ENCODE measurements around the gene MCF2L.
A peak's percentile ranks its signal among the peaks of the same experiment; 100 is the strongest.
"Not testable (repeated sequence)": the region's sequence is repeated elsewhere in the genome, so short reads cannot be mapped to it uniquely, and the experiment has no call there.

MCF2L gene, protein sequence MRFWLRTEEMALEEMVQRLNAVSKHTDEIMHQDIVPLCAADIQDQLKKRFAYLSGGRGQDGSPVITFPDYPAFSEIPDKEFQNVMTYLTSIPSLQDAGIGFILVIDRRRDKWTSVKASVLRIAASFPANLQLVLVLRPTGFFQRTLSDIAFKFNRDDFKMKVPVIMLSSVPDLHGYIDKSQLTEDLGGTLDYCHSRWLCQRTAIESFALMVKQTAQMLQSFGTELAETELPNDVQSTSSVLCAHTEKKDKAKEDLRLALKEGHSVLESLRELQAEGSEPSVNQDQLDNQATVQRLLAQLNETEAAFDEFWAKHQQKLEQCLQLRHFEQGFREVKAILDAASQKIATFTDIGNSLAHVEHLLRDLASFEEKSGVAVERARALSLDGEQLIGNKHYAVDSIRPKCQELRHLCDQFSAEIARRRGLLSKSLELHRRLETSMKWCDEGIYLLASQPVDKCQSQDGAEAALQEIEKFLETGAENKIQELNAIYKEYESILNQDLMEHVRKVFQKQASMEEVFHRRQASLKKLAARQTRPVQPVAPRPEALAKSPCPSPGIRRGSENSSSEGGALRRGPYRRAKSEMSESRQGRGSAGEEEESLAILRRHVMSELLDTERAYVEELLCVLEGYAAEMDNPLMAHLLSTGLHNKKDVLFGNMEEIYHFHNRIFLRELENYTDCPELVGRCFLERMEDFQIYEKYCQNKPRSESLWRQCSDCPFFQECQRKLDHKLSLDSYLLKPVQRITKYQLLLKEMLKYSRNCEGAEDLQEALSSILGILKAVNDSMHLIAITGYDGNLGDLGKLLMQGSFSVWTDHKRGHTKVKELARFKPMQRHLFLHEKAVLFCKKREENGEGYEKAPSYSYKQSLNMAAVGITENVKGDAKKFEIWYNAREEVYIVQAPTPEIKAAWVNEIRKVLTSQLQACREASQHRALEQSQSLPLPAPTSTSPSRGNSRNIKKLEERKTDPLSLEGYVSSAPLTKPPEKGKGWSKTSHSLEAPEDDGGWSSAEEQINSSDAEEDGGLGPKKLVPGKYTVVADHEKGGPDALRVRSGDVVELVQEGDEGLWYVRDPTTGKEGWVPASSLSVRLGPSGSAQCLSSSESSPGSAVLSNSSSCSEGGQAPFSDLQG

DNA sequence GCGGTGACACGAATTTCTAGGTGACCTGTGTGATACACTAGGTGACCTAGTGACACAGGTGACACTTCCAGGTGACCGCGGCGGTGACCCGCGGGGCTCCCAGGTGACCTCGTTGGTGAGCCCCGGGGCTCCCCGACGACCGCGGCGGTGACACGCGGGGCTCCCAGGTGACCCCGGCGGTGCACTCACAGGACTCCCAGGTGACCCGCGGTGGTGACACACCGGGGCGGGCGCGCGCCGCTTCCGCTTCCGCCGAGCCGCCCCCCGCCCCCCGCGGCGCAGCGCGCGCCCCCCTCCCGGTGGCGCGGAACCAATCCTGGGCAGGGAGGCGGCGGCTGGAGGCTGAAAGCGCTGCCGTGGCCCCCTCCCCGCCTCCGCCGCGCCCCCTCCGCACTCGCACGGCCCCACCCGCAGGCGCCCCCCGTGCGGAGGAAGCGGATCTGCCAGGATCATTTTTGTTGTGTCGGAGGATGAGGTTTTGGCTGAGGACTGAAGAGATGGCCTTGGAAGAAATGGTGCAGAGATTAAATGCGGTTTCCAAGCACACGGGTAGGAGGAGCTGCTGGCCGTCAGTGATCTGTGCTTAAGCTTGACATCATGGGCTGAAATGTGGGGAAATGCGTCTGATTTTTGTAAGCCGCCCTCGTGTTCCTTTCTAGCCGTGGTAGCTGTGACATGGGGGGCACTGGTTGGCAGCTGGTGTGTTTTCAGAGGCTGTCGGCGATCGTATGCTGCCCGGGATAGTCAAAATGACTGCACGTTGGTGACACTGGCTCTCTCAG, at the start of gene MCF2L:
MCF2L (plus strand) TSS at position 305 of the 782 bp plus-strand sequence; CDS start at position 471, 166 bp downstream.
- peak; percentile 59 to 60 for DNase-seq

DNA sequence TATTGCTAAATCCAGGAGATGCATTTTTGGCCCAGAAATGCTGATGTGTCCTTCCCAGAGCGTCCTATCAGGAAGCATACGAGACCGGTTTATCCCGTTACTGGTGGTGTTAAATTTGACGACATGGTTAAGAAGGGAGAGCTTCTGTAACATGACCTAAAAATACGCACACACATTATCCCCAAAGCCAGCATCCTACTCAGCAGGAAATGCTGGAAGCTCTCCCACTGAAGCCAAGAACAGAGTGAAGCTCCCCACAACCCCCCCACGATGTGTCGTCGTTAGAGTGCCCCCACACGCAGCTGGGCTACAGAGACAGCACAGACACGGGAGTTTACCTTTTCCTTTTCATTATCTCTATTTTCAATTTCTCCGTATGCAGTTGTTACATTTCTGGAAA, 45.1 kb upstream of the MCF2L start:
- no peak for DNase-seq

DNA sequence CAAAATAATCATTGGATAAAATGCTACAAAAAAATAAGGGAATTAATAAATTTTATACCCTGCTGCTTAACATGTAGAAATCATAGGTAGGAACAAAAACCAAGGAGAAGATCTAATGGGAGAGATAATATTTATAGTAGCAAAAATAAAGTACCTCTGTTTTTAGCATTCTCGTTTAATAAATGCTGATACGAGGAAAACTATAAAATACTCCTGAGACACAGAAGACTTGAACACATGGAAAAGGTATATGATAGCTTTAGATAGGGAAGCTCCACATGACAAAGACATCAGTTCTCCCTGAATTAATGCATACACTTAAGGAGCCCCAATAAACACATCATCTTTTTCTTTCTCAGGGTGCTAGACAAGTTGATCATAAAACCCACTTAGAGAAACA, 44.6 kb upstream of the MCF2L start:
- no peak for DNase-seq

DNA sequence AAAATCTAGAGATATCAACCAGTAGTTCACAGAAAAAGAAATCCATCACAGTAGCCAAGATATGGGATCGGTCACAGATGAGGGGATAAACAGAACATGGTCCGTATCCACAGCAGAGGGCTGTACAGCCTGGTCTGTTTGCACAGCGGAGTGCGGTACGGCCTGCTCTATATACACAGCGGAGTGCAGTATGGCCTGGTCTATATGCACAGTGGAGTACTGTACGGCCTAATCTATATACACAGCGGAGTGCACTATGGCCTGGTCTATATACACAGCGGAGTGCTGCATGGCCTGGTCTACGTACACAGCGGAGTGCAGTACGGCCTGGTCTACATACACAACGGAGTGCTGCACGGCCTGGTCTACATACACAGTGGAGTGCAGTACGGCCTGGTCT, 43.0 kb upstream of the MCF2L start:
- no peak for DNase-seq

DNA sequence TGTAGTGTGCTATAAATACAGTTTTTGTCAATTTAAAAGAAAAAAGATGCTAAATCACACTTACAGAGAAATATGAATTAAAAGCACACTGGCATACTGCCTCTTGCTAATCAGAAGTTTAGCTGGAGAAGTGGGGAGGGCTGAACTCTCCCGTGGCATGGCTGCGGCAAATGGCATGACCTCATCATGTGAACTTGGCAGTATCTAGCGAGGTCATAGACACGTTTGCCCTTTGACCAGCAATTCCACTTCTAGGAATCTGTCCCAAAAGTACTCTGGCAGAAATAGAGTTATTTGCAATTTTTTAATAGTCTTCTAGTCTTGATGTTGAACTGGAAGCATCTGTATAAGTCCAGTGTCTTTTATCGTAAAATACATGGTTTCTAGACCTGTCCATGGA, 42.0 kb upstream of the MCF2L start:
- no peak for DNase-seq

DNA sequence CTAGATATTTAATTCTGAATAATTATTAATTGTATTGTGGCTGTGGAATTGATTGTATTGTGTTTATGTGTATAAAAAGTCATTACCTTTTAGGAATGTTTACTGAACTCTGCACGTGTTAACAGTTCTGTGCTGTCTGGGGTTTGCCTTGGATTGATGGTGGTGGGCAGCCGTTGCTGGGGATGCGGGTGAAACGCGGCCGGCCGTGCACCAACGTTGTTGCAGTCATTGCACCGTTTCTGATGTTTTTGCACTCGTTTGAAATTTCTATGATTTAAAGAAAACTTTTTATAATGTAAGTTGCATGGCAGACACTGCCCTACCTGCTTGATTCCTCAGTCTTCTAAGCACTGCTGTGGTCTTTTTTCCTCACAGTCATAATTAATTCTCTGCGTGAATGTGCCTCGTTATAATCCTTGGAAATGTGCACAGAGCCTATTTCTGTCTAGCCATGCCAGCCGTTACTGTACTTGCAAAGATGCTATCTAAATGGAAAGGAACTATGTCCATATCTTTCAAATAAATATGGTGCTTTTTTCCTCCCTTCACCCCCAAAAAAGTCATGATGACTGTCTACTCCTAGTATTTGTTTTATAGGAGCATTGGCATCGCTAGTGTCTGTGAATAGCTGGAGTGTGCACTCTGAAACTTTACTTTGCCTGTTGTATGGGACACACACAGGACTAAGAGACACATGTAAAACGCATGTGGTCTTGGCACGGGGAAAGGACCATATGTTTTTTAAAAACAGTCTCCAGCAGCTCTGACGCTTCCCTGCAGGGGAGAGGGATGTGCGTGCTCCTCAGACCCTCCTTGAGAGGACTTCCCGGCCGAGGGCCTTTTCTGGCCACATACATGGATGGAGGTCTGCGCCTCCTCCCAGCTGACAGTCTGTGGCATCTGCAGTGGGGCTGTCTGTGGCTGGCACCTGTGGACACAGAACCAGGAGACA, 40.7 kb upstream of the MCF2L start:
- DNase-seq = no peak

DNA sequence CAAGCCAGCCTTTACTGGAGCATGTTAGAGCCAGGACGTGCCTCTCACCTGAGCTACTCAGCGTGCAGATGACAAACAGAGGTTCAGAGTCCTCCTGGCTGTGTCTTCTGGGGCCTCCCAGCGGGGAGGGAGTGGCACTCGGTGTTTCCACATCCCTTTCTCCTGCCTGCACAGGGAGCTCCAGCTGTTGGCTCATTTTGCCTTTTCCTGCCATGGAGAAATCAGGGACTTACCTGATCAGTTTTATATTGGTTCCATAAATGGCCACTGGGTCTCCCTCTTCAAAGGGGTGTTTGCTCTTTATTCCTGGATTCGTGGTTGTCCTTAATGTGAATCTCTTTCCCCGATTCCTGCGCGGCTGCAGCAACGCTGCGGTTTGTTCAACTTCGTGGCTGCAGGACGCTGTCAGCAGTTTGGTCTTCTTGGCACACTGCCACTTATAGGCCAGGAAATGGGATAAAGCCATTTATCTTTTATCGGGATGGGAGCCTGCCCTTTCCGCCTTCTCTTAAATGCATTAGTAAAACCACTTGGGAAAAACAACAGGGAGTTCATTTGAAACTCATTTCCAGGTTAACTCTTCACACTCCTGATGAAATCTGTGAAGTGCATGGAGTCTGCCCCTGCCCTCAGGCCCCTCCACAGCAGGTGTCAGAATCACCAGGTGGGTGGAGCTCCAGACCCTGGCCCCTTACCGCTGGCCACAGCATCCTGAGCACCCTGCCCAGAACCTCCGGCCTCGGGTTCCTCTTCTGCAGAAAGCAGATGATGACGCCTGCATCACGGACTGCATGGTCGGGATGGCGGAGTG, 39.8 kb upstream of the MCF2L start:
- DNase-seq = no peak

DNA sequence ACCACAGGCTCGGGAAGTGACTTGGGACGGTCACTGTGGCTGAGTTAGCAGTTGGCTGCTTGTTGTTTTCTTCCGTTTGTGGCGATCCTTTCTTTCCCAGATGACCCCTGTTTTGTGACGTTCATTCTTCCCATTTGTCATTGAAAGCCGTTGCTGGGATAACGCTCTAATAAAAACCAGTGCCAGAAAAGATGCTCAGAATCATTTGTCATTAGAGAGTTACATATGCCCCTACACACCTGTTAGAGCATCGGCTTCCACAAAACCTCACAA, 39.3 kb upstream of the MCF2L start:
- DNase-seq = no peak

DNA sequence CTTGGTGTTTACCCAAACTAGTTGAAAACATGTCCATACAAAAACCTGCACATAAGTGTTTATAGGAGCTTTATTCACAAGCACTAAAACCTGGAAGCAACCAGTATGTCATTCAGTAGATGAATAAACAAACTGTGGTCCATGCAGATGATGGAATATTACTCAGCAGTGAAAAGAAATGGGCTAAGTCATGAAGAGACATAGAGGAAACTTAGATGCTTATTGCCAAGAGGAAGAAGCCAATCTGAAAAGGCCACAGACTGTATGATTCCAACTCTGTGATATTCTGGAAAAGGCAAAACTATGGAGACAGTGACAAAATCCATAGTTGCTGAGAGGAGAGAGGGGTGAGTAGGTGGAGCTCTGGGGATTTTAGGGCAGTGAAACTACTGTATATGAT, 38.8 kb upstream of the MCF2L start:
- no peak for DNase-seq

DNA sequence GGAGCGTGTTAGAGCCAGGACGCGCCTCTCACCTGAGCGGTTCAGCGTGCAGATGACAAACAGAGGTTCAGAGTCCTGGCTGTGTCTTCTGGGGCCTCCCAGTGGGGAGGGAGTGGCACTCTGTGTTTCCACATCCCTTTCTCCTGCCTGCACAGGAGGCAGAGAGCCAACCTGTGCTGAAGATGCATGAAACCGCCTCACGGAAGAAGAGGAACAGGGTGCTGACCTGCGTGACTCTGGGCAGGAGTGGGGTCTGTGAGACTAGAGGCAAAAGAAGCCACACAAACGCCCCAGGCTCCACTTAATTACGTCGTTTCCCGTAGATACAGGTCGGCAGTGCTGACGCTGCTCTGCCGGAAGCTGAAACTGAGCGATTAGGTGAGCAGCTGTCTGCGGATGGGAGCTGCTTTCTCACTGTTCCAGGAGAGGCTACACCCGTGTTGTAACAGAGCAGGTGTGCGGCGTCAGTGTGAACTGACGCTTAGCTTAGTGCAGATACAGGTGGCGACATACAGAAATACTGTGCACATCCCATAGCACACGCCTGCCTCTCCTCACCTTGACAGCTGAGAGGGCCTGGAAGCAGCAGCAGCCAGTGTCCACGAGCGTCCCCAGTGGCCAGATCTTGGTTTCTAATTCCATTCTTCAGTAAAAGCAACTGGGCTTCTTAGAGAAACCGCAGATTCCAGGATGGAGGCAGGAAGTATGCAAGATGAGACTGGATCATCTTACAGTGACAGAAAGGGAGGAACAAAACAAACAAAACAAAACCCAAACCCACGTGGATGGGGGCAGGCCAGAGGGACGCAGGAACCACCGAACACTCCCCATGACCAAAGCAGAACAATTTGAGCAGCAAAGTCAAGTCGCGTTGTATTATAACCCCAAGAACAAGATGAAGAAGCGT, 37.7 kb upstream of the MCF2L start:
- DNase-seq = no peak

DNA sequence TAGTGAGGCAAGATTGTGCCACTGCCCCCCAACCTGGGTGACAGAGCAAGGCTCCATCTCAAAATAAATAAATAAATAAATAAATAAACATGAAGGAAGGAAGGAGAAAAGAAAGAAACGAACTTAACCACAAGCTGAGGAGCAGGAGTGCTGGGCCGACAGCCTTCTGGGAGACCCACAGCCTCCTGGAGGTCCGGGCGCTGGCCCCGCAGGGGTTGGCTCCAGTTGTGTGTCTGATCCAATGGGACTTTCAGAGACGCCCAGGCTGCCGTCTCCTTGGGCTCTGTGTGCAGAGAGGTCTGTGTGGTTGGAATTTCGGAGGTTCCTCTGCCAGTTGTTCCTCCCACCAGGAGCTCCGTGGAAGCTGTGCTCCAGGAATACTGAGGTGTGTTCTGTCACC, 36.0 kb upstream of the MCF2L start:
- no peak for DNase-seq

DNA sequence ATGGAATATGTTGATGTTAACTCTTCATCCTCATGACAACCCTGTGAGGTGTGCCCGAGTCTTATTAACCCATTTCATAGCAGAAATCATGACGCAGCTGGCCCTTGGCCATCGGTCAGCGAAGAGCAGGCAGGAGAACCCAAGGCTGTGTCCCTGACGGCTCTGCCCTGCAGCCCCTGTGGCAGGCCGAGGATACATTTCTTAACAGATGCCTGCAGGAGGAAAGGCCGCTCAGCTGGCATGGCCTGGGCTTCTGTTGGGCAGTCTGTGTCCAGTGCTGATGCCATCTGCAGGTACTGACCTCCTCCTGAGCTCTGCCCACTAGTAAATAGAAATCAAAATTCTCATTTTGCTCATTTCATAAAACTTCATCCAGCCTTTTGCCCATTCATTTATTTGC, 35.4 kb upstream of the MCF2L start:
- no peak for DNase-seq

DNA sequence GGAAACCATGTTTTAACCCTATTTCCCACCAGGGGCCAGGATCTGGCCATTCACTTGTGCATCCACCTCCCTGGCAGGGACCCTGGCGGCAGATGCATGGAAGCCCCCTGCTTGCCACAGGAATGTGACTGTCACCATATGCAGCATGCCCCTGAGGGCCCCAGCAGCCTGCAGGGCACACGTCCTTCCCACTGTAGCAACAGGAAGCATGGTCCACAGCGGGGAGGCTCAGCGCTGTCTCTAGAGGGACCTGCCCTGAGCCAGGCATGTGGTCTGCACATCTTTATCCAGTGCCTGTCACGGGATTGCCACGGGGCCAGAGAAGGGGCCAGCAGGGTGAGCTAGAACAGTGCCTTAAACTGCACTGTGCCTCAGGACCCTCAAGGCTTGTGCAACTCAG, 34.9 kb upstream of the MCF2L start:
- no peak for DNase-seq

DNA sequence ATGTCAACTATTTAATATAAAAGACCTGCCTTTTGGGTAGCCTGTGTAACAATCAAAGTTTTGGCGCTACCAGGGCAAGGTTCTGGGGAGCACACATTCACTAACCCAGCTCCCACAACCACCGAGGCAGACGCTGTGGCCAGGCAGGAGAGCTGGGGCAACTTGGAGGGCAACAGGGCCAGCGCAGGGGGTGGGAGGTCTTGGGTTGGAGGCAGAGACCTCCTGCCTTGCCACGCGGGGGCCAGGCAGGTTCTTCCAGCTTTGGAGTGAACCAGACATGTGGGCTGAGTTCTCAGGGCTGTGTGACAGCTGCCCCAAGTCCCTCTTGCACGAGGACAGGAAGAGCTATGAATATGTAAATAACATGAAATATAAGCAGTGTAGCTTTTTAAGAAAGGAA, 30.3 kb upstream of the MCF2L start:
- DNase-seq = no peak

DNA sequence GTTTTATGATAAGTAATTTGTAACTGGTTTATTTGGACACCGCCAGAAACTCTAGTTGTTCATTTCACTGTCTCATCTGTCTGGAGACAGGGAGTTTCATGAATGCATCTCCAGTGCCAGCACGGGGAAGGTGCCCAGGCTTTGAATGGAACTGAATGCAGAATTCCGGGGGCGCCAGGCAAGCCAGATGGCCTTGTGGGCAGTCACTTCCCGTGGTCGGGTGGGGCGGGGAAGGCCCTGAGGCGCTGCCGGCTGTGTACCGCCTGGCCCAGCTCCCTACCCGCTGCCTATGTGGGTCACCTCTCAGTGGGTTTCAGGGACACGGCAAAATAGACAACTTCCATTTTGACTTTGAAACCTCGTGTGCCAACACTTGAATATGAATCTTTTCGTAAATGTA, 28.8 kb upstream of the MCF2L start:
- no peak for DNase-seq

DNA sequence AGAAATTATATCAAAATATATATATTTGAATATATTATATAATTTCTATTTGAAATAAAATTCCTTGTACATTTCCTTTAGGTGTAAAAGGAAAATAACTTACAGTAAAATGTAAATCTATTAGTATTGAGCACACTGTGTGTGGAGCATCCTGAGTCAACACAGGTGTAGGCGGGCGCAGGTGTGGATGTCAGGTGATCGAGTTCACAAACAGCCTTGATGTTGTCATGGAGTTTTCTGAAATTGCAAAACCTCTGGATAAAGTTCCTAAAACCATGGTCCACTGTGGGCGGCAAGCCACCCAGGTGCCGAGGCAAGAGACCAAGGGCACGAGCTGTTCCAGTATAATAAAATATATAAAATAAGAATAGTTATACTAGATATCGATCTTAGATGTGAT, 27.7 kb upstream of the MCF2L start:
- DNase-seq = no peak

DNA sequence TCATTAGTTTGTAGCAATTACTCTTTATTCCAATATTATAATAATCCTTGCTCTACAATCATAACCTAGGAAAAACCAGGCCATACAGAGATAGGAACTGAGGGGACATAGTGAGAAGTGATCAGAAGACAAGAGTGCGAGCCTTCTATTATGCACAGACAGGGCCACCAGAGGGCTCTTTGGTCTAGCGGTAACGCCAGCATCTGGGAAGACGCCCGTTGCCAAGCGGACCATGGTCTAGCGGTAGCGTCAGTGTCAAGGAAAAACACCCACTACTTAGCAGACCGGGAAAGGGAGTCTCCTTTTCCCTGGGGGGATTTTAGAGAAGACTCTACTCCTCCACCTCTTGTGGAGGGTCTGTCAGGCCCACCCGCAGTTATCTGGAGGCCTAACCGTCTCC, 27.2 kb upstream of the MCF2L start:
- DNase-seq = not testable (repeated sequence)

DNA sequence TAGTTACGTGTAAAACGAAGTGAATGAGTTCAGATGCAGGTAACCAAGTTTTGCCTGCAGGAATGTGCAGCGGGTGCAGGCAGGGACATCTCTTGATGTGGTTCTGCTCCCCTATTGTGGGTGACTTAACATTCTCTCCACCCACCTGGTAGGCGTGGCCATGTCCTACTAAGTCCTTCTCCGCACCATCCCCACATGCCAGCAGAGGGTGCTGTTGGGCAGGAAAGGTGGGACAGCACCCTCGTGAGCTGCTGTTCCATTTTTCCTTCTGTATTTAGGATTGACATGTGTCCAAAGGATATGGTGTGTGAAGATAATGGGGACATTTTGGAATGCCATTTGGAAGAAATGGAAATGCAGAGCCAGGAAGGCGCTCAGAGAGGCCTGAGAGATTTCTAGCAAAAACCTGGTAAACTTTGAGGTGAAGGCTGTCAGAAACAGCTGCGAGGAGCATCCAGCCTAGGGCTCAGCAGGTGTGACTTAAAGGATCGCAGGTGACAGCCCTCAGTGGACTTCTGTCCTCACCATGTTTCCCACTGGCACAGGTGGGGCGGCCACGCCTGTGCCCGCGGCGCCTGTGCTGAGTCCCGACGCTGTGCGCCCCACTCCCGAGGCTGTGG, 26.2 kb upstream of the MCF2L start:
- peak; percentile 95 to 99 for DNase-seq
